CD4-positive, alpha-beta T cell treated with Interferon gamma for 1 hour (primary cell): ENCODE measurements around the gene DDR2.
A peak's percentile ranks its signal among the peaks of the same experiment; 100 is the strongest.
"Not testable (repeated sequence)": the region's sequence is repeated elsewhere in the genome, so short reads cannot be mapped to it uniquely, and the experiment has no call there.

Experiments used
- DNase-seq: peaks from one replicate; pipeline ENCODE4 v3.0.0-alpha.2; 2020

Gene DDR2

GRCh38 chr1:162788783-162789182, 156.5 kb downstream of the DDR2 start:
- not testable (repeated sequence) for DNase-seq

GRCh38 chr1:162790303-162790984, 158.2 kb downstream of the DDR2 start, which contains the start of gene HSD17B7:
HSD17B7 (plus strand) TSS chr1:162790702; CDS start chr1:162790801, 99 bp downstream.
- peak; percentile 86 for DNase-seq

- not testable (repeated sequence) for DNase-seq
These were observed 158.7 kb downstream of the DDR2 start for GRCh38 chr1:162790985-162791357.

GRCh38 chr1:162794284-162794683, 162.0 kb downstream of the DDR2 start:
- not testable (repeated sequence) for DNase-seq

GRCh38 chr1:162796617-162797279, 164.5 kb downstream of the DDR2 start:
- not testable (repeated sequence) for DNase-seq

- not testable (repeated sequence) for DNase-seq
These were observed 167.9 kb downstream of the DDR2 start for GRCh38 chr1:162799995-162800830.

GRCh38 chr1:162807503-162807902, 175.2 kb downstream of the DDR2 start:
- DNase-seq, result not testable (repeated sequence)

GRCh38 chr1:162812357-162812756, 180.1 kb downstream of the DDR2 start:
- not testable (repeated sequence) for DNase-seq

GRCh38 chr1:162818136-162818535, 185.9 kb downstream of the DDR2 start:
- DNase-seq, result not testable (repeated sequence)

- DNase-seq, result not testable (repeated sequence)
These were observed 186.4 kb downstream of the DDR2 start for GRCh38 chr1:162818666-162819065.

GRCh38 chr1:162822391-162823200, 190.3 kb downstream of the DDR2 start:
- DNase-seq, result no peak

GRCh38 chr1:162823231-162823630, 191.0 kb downstream of the DDR2 start:
- DNase-seq, result no peak

- DNase-seq, result no peak
These were observed 191.7 kb downstream of the DDR2 start for GRCh38 chr1:162823771-162824525.

GRCh38 chr1:162829268-162829667, 197.0 kb downstream of the DDR2 start:
- no peak for DNase-seq

GRCh38 chr1:162832470-162832869, 200.2 kb downstream of the DDR2 start:
- DNase-seq, result no peak

GRCh38 chr1:162835157-162835899, 203.1 kb downstream of the DDR2 start:
- DNase-seq, result no peak
